Testis (tissue), 3 donors: Measurements from ENCODE around the gene LFNG. TPM values are rescaled to one million over a fixed set of nuclear protein-coding genes. Genes with fewer than 3 reads are reported as not detected.

Experiments used
- DNase-seq: peaks from one replicate; pipeline ENCODE4 v3.0.0-alpha.2; 2019
- H3K27ac ChIP-seq, 2 donors: fragments of 200-600 bp; sonication (generic); one replicate each; pipeline ENCODE4 v1.5.1; 2019
- H3K27me3 ChIP-seq: fragments of 200-600 bp; sonication (generic); one replicate; pipeline ENCODE4 v1.5.1; 2019
- H3K36me3 ChIP-seq: fragments of 200-600 bp; sonication (generic); one replicate; pipeline ENCODE4 v1.5.1; 2017; ENCODE audit warnings: low read depth; ENCODE audit errors: missing control alignments
- H3K4me1 ChIP-seq: fragments of 200-600 bp; sonication (generic); one replicate; pipeline ENCODE4 v1.5.1; 2019
- H3K4me3 ChIP-seq, 2 donors: fragments of 200-600 bp; sonication (generic); one replicate each; pipeline ENCODE4 v1.5.1; 2017 to 2019
- H3K9me3 ChIP-seq: fragments of 200-600 bp; sonication (generic); one replicate; pipeline ENCODE4 v1.5.1; 2017
- CTCF ChIP-seq, 3 experiments: fragments of 450-650 bp in 2 of 3; fragments of 200-600 bp in 1 of 3; sonication (generic) in 1 of 3; IDR thresholded peaks; one replicate each; pipeline ENCODE4 v1.5.1; 2016 to 2019; ENCODE audit warnings: antibody characterized with exemption in 3 of 3, mild to moderate bottlenecking in 2 of 3, moderate library complexity in 1 of 3
- POLR2A ChIP-seq: fragments of 450-650 bp; IDR thresholded peaks from one replicate; pipeline ENCODE4 v1.6.1; 2017; ENCODE audit warnings: antibody characterized with exemption, mild to moderate bottlenecking, moderate library complexity
- WGBS, 2 donors: methylation state at CpG; one replicate each; pipeline ENCODE4 v1.1.5; 2018; 5-methylcytosine and 5-hydroxymethylcytosine counted together
- intact Hi-C: fragments of 100-400 bp; cut with DNase I; formaldehyde crosslinking; loops from one replicate; pipeline ENCODE4 v1.15.1; 2023; ENCODE audit warnings: low total_unique reads
- polyA plus RNA-seq: library from polyadenylated mRNA; stranded (reverse); fragments of 350-450 nt; fragmentation: Illumina TruSeq; extraction: RNeasy Lipid Tissue Mini Kit (QIAGEN cat#74804); gene quantifications from one replicate; pipeline ENCODE4 v1.2.3, GENCODE V29; 2014; ENCODE audit warnings: low read depth, low replicate concordance; ENCODE audit not compliant: insufficient read depth
- total RNA-seq, 2 donors: library from RNA; depleted of rRNA; stranded (reverse); fragments of >200 nt; gene quantifications; one replicate each; pipeline ENCODE4 v1.2.3, GENCODE V29; 2016

LFNG gene
- total and polyA plus RNA-seq, 3 donors from 2014 or later = 10.1 to 34.1 (median 18.3) TPM

GRCh38 chr7:2572101-2572842 is 52.7 kb downstream of the LFNG start:
- Histone ChIP-seq H3K4me1 (no peaks in the 10 kb centered on the region), H3K27ac (no peak overlapping the region), H3K36me3 (no peaks in the 10 kb centered on the region), H3K9me3 (no peaks in the 10 kb centered on the region), H3K27me3 (no peaks in the 10 kb centered on the region), H3K4me3 (no peak overlapping the region)
- DNase-seq = no peak
- no peak for TF ChIP-seq CTCF (IDR thresholded peaks at IDR 0.05)
- TF ChIP-seq POLR2A = no peak
- 91% methylated on average over 22 of the region's 22 CpGs for WGBS, 2 donors
- intact Hi-C loops = no loop called here

GRCh38 chr7:2573761-2574160 is 54.2 kb downstream of the LFNG start:
- no peak for DNase-seq
- Histone ChIP-seq H3K27me3 (no peaks in the 10 kb centered on the region), H3K4me3 (no peak overlapping the region), H3K9me3 (no peaks in the 10 kb centered on the region), H3K4me1 (no peaks in the 10 kb centered on the region), H3K36me3 (no peaks in the 10 kb centered on the region), H3K27ac (no peak overlapping the region)
- intact Hi-C loops = no loop called here
- TF ChIP-seq POLR2A = no peak
- TF ChIP-seq CTCF (IDR thresholded peaks at IDR 0.05) = no peak
- 61 to 84% methylated on average over 9 of the region's 9 CpGs for WGBS, 2 donors

GRCh38 chr7:2575046-2575732 is 55.6 kb downstream of the LFNG start:
- Histone ChIP-seq H3K4me1 (no peaks in the 10 kb centered on the region), H3K4me3 (no peak overlapping the region), H3K36me3 (no peaks in the 10 kb centered on the region), H3K9me3 (no peaks in the 10 kb centered on the region), H3K27me3 (no peaks in the 10 kb centered on the region), H3K27ac (no peak overlapping the region)
- intact Hi-C loops = no loop called here
- DNase-seq = no peak
- 84 to 91% methylated on average over 8 to 19 of the region's 21 CpGs for WGBS, 2 donors
- TF ChIP-seq CTCF (IDR thresholded peaks at IDR 0.05) (no peak), POLR2A (no peak)

GRCh38 chr7:2575733-2576340 is 56.3 kb downstream of the LFNG start:
- intact Hi-C loops = no loop called here
- Histone ChIP-seq H3K27ac (no peak overlapping the region), H3K4me1 (no peaks in the 10 kb centered on the region), H3K4me3 (no peak overlapping the region), H3K36me3 (no peaks in the 10 kb centered on the region), H3K27me3 (no peaks in the 10 kb centered on the region), H3K9me3 (no peaks in the 10 kb centered on the region)
- DNase-seq = no peak
- WGBS, 2 donors = 87 to 90% methylated on average over 19 to 21 of the region's 21 CpGs
- TF ChIP-seq CTCF (IDR thresholded peaks at IDR 0.05) (no peak), POLR2A (no peak)
